Activated CD4-positive, CD25-positive, alpha-beta regulatory T cell treated with anti-CD3 and anti-CD28 coated beads, Interleukin-2, amount 50 U/mL, for 72 hours (primary cell): ENCODE measurements around the gene CERKL.

Source experiments
- DNase-seq: peaks from one replicate; pipeline ENCODE4 v3.0.0; 2021

The CERKL gene

DNA sequence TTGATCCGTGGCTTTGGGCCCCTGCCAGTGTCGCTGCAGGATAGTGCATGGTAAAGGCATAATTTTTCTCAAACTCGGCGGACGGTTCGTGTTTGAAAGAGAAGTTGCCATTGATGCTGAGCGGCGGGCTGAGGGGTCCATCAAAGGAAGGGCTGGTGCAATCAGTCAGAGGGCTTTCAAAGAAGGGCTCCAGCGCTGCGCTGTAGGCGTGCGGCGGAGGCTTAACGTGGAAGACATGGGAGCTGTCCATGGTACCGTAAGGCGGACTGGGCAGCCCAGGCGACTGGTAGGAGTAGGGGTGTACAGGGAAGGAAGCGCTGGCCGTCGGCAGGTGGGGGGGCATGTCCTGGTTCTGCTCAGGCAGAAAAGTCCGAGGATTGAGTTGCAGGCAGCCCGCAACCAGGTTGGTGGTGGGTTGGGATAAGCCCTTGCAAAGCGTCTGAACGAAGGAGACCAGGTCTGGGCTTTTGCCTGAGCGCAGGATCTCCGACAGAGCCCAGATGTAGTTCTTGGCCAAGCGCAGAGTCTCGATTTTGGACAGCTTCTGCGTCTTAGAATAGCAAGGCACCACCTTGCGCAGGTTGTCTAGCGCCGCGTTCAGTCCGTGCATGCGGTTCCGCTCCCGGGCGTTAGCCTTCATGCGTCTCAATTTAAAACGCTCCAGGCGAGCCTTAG, 21.1 kb upstream of the CERKL start:
- peak; percentile 46 for DNase-seq

DNA sequence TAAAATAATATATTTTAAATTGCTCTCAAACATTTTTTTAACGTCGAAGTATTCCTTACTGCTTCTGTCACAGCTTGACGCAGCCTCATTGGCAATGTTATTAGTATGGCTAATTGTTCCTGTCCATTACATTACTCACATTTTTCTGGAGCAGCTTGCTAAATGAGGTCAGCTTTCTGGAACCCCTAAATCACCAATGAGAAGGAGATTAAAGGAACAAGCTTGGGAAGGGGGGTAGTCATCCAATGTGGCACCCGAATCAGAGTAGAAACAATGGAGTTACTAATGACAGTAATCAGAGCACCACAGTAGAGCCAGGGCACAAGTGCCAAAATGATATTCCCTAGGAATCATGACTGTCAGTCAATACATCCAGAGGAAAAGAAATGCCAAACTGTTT, 18.3 kb upstream of the CERKL start:
- no peak for DNase-seq

DNA sequence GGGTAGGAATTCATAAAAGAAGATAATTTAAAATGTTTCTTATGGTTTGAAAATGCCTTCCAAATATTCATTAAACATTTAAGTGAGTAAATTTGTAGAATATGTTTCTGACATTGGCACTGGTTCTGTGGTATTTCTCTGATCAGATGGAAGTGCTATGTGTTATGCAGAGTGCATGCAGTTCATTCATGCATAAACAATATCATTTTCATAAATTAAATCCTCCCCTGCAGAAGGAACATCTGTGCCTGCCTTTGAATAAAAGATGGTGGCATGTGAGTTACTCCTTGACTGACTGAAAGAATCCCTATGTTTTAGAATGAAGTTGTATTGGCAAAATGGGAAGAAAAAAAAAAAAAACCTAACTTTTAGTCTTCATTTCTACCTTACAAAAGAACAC, 17.6 kb upstream of the CERKL start:
- DNase-seq, result no peak

DNA sequence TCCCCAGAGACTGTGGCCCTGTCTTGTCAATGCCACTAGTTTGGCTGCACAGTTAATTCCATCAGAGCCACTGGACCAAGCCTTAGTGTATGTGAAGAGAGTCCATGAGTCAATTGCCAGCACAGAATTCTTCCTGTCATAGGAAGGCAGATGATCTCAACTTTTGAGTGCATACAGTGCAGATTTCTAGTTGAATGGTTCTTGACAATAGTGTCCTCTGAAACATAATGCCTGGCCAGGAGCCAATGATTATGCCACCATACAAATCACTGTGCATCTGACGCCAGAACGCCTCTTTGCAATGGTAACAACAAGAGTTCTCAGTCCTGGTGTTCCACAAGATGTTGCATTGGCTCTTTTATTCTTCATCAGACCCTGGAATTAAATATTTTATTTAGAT, 16.3 kb upstream of the CERKL start:
- no peak for DNase-seq

DNA sequence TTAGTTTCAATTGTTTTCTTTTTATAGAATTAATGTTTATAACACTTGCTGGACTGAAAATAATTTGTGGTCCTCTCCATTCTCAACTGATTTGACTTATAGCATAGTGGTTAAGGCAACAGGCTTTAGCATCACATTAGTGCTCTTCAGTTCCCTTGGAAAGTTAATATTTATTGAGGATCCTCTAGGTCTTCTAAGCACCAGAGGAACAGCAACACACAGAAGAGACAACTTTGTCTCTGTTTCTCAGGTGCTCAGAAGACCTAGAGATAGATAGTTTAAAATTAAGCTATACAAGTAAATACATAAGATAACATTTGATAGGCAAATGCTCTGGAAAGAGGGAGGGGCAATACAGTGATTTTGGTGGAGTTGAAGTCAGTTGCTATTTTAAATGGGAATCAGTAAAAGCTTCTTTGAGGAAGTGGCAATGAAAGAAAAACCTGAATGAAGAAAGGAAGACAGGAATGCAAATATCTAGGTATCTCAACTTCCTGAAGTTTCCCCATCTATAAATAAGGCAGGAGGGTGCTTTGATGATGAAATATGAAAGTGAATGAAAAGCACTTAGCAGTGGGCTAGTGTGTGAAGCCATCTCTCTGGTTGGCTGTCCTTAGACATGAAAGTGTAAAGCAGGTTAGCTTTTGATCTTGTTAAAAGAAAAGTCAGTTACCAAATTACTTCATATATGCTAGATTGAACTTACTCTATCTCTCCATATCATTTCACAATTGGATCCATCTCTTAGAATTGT, 15.5 kb upstream of the CERKL start:
- DNase-seq, result no peak

DNA sequence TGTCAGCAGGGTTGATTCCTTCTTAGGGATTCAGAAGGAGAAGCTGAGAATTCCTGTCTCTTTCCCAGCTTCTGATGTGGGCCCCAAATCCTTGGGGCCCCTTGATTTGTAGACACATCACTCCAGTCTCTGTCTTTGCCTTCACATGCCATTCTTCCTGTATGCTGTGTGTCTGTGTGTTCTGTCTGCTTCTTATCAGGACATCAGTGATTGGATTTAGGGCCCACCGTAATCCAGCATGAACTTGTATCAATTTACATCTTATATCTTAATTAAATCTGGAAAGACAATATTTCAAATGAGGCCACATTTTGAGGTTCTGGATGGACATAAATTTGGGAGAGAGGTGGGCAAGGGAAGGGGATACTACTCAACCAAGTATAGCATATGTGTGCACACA, 13.7 kb upstream of the CERKL start:
- no peak for DNase-seq

DNA sequence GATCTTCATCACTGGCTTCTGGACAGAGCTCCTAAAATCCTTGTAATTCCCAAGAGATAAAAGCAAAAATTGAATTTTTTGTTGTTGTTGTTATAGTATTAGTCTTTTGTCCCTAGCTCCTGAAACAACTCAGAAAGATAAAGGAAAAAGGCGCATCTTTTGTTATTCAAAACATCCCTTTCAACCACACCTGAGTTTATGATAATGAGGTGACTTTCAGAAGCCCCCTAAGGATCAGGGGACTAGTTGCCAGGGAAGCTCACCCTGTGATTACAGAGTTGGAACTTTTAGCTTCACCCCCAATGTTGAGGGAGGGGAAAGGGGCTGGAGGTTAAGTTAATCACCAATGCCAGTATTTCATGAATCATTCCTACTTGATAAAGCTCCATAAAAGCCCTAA, 10.3 kb upstream of the CERKL start:
- no peak for DNase-seq

DNA sequence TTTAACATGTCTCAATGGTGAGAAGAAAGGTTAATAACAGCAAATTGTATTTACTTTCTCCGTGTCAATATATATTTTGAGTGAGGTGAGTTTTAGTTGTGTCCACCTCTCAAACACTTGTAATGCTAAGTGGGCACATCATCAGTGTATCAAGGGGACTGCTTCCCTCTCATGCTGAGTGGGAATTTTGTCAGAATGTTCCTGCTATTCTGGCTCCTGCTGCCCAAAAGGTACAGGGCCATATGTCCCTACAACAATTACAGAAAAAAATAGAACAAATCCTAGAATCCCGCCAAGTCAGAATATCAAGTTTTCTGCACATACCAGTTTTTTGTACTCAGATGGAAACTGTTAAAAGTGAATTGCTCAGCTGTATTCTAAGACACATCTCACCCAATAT, 5.4 kb upstream of the CERKL start:
- no peak for DNase-seq

DNA sequence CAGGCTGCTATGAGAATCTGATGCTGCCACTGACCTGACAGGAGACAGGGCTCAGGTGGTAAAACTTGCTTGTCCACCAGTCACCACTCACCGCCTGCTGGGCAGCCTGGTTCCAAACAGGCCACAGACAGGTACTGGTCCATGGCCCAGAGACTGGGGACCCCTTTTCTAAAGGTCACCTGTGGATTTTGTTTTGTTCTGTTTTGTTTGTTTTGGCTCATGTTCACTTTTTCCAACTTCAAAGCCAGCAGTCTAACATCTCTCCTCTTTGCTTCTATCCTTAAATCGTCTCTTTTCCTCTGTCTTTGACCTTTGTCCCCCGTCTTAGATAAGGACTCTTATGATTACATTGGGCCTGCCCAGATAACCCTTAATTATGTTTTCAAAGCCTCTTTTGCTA, 3.3 kb upstream of the CERKL start:
- no peak for DNase-seq

DNA sequence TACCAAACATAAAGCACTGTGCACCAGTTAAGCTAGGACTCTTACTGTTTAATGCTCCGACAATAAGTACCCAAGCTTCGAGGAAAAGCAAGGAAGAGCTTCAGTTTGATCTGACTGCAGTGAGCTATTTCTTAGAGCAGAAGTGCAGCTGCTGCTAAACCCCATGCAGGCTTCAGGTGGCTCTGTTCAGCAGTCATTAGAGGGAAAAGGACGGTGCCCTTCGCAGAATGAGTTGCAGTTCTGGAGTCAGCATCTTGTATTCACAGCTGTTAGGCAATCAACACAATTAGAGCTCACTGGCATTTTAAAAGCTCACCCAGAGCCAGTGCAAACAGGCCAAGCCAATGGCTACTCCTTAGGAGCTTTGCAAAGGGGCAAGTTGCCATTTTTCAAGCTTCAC, 1.5 kb upstream of the CERKL start:
- no peak for DNase-seq

DNA sequence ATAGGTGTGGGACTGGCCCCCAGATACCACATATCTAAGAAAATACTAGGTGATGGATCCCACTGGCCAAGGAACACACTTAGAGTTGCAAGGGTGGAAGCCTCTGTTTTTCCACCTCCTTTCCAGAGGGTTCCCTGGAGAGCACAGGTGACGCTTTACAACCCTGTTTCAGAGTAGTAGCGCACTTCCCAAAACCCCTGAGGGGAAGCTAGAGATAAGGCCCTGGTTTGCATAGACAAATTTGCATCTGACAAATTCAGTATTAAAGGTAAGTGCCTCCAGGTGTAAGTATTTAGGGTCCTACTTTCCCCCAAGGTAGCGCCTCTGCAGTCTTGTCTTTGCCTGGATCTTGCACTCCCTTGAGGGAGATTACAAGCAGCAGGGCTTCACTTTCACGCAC, 474 bp upstream of the CERKL start:
- DNase-seq, result no peak

DNA sequence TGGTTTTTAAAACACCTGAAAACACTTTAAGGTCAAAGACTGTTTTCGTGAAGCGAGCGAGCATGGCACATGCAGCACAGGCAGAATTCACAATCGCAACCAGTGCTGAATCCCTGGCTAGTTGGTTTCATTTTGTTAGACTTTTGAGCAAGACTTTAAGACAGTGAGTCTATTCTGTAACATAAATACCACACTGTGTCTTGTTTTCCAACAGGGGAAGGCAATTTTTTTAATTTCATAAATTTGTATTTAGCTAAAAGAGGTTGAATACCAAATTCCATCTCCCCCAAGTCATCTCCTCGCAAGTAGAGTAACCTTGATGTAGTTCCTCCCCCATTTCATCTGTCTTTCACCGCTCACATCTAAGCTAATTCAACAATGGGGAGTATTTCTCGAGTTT, 1.4 kb downstream of the CERKL start:
- no peak for DNase-seq

DNA sequence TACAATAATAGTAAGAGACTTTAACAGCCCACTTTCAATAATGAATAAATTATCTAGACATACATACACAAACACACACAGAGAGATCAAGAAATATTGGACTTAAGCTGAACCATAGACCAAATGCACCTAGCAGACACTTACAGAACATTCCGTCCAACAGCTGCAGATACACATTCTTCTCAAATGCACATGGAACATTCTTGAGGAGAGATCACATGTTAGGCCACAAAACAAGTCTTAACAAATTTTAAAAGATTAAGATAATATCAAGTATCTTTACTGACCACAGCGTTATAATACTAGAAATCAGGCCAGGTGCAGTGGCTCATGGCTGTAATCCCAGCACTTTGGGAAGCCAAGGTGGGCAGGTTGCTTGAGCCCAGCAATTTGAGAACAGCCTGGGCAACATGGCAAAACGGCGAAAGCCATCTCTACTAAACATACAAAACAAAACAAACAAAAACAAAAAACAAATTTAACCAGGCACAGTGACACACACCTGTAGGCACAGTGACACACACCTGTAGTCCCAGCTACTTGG, 7.4 kb downstream of the CERKL start:
- no peak for DNase-seq

DNA sequence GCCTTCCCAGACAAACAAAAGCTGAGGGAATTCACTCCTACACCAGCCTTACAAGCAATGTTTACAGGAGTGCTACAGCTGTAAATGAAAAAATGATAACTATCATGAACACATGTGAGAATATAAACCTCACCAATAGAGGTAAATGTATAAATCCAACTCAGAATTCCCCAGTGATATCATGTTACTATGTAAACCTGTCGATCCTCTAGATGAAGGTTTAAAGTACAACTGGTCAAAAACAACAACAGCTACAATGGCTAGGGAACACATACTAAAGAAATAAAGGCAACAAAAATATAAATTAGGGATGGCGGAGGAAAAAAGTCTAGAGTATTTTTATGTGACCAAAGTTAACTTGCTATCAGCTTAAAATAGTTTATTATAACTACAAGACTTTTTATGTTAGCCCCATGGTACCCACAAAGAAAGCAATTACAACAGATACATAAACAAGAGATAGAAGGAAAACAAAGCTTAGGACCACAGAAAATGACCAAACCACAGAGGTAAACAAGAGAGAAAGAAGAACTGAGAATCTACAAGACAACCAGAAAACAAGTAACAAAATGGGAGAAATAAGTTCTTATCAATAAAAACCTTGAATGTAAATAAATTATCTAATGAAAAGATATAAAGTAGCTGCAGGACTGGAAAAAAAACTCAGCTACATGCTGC, 8.3 kb downstream of the CERKL start:
- no peak for DNase-seq

DNA sequence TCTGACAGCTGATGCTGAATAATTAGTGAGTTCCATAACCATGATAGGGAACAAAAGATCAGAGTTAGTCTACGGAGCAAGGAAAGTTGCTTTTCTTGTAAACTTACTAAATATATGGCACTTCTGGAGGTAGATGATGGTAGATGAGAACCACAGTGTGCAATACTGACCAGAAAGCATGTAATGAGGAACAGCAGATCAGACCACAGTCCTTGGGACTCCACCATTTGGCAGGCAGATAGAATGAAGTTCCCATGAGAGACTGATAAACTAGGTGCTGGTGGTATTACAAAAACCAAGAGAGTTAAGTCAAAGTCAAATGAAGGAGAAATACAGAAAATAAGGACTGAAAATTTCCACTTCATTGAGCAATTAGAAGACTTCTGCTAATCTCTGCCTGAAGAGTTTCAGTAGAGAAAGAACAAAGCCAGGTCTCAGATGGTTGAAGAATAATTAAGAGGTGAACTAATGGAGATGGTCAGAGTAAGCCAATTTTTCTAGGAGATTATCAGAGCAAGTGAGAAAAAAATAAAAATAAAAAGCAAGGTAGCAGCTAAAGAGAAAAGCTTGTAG, 10.4 kb downstream of the CERKL start:
- no peak for DNase-seq

DNA sequence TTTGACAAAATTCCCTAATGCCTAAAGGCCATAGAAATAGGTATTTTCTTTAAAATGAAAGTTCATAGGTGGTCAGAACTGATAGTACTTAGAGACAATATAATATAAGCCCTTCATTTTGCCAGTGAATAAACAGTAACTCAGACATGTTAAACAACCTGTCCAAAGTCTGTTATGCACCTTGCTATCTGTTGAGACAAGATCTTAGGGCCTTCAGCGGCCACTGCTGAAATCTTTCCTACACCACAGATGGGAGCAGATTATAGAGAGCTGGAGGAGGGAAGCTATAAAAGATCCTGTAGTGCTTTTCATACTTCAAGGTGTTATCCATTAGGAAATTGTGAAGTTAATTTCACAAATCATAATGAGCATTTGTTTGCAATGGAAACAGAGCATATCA, 13.8 kb downstream of the CERKL start:
- DNase-seq, result no peak

DNA sequence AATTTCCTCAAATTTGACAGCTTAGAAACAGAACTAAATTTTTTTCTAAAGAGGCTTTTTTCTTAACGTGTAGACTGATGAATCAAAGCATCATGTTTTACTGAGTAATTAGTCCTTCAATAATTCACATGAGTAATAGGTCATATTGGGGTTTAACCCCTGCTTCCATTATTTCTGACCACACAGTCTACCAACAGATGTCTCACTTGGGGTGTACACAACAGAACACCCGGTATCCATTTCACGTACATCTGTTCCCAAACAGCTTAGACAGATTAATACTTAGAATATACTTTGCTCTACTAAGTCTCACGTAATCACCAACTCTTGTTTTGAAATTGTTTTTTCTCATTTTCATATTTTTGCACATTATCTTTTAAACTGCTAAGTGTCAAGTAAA, 14.8 kb downstream of the CERKL start:
- no peak for DNase-seq

DNA sequence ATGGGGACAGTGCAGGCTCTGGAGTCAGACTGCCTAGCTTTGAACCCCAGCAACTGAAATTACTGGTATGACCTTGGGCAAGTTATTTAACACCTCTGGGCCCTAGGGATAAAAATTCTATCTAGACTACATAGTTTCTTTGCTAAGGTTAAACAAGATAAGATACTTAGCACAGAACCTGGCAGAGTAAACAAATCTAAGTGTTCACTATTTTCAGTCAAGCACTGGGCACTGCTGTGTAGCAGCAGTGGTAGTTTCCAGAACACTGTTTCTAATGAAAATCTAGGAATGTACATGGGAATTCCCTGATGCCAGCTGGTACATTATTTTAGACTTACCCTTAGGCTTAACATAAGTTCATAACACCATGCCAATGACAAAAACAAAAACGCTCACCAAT, 17.2 kb downstream of the CERKL start:
- no peak for DNase-seq

DNA sequence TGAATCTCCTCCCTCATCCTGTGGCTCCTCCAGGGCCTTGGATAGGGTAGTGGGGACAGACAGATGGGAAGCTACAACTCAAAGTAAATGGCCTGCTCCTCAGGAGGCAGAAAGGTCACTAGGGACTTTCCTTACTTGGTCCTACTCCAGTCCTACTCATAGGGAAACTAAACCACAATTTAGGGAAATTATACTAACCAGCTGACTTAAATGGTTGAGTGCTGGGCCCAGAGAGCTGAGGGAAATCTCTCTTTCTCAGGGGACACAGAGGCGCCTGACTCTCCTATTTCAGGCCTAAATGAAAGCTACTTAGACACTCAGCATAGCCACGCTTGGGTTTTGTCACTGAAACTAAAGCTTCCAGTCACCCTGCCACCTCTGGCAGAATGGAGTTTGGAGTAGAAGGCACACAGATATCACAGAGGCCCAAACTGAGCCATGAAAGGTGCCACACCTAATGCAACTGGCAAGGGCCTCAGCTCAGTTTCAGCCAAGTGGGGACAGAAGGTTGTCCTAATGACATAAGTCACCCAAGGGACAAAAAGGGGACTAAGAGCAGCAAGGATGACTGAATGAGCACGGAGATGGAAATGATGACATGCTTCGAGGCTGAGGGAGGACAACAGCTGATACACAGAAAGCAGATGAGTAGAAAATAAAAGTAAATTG, 24.0 kb downstream of the CERKL start:
- no peak for DNase-seq

DNA sequence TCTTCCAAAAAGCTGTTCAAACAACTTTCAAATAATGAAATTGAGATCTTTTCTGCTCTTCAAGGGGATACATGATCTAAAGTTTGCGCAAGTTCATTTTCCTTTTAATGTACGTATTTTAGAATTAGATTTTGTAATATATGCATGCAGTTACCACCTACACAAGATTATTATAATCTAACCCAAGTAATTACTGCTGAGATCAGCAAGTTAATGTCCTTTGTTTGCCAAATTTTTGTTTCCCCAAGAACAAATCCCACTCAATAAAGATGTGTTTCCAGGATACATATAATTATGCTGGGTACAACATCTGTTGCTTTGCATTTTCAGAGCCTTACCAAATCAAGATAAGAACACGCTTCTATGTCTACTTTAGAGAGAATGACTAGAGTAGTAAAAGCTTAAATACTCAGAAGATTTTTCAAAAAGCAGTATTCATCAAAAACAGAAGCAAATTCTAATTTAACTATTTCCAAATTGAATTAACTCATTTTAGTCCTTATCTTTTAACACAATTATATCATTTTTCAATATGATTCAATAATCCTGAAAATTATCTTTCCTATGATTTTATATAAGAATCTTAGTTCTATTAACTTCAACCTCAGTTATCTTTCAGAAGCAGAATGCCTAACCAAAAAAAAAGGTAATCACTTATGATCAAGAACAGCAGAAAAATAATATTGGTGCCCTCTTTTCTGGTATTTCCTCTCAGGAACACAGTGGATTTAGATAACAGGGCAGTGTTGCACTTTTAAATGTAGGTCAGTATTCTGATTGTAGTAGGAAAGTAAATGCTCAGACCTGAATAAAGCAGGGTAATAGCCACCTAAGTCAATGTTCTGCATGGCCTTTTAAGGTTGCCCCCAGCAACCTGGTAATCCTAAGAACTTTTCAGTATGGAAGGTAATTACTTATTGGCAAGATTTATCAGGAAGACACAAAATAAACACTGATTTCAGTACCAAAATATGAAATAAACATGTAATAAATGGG, 28.0 kb downstream of the CERKL start:
- no peak for DNase-seq

DNA sequence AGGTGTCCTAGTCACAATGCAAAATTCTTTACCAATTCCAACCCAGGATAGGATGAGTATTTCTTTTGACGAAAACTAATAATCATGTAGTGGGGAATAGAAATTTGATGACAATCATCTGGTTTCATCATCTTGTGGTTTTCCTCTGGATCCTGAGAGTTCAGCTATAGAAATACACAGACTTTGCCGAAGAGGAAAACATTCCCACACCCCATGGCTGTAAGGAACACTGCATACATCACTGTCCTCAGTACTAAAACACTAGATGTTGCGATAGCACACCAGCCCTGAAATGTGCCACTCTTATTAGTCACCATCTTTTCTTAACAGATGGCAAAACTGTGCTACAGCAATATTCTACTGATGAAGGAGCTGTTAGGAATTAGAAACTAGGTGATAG, 29.4 kb downstream of the CERKL start:
- DNase-seq, result no peak

DNA sequence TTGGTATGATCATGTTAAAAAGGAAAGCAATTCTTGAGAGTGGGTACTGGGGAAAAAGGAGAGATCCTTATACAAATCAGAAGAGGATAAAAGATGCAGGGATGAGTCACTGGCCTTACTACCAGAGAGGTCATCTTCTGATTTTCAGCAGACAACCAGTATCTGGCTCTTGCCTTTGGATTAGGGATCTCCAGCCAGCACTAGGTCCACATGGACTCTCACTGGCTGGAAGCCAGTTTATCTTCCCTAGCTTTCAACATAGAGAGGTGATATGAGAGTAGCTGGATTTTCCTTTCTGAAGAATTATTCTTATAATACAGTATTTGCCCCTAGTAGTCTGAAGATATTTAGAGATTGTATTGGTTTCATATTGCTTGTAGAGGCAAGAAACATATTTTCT, 30.2 kb downstream of the CERKL start:
- no peak for DNase-seq
